GM19438 (cell line): ENCODE results near the gene KRT8.
"Not testable (repeated sequence)": the region's sequence is repeated elsewhere in the genome, so short reads cannot be mapped to it uniquely, and the experiment has no call there.

Source experiments
- ATAC-seq: cut with Tn5 transposase; IDR thresholded peaks from one replicate; pipeline ENCODE4 v1.9.1; 2021; ENCODE audit warnings: low read depth; ENCODE audit not compliant: unreplicated experiment

Gene KRT8

GRCh38 chr12:52903285-52903854 is 1.5 kb downstream of the KRT8 start:
- peak; percentile 67 for ATAC-seq

- no peak for ATAC-seq
Observed at GRCh38 chr12:52901715-52902541, 2.9 kb downstream of the KRT8 start.

GRCh38 chr12:52900896-52901714 is 3.8 kb downstream of the KRT8 start:
- no peak for ATAC-seq

- no peak for ATAC-seq
Observed at GRCh38 chr12:52900166-52900895, 4.5 kb downstream of the KRT8 start.

- ATAC-seq: no peak
Observed at GRCh38 chr12:52899338-52900035, 5.4 kb downstream of the KRT8 start.

- ATAC-seq: no peak
Observed at GRCh38 chr12:52896190-52897100, 8.4 kb downstream of the KRT8 start.

GRCh38 chr12:52895726-52896189 is 9.1 kb downstream of the KRT8 start:
- ATAC-seq: no peak

GRCh38 chr12:52892974-52893373 is 11.9 kb downstream of the KRT8 start:
- ATAC-seq: no peak

GRCh38 chr12:52892207-52892852 is 12.5 kb downstream of the KRT8 start:
- ATAC-seq: no peak

- ATAC-seq: no peak
Observed at GRCh38 chr12:52891044-52891443, 13.8 kb downstream of the KRT8 start.

GRCh38 chr12:52890417-52890816 is 14.5 kb downstream of the KRT8 start:
- no peak for ATAC-seq

- no peak for ATAC-seq
Observed at GRCh38 chr12:52884526-52885293, 20.2 kb downstream of the KRT8 start.

GRCh38 chr12:52880499-52880898 is 24.4 kb downstream of the KRT8 start:
- not testable (repeated sequence) for ATAC-seq

GRCh38 chr12:52879394-52880351 is 25.2 kb downstream of the KRT8 start:
- ATAC-seq: no peak

- no peak for ATAC-seq
Observed at GRCh38 chr12:52878507-52879393, 26.1 kb downstream of the KRT8 start.

- no peak for ATAC-seq
Observed at GRCh38 chr12:52877242-52877641, 27.6 kb downstream of the KRT8 start.
